ENCODE measurements around the gene SYCP1.

Gene SYCP1

DNA sequence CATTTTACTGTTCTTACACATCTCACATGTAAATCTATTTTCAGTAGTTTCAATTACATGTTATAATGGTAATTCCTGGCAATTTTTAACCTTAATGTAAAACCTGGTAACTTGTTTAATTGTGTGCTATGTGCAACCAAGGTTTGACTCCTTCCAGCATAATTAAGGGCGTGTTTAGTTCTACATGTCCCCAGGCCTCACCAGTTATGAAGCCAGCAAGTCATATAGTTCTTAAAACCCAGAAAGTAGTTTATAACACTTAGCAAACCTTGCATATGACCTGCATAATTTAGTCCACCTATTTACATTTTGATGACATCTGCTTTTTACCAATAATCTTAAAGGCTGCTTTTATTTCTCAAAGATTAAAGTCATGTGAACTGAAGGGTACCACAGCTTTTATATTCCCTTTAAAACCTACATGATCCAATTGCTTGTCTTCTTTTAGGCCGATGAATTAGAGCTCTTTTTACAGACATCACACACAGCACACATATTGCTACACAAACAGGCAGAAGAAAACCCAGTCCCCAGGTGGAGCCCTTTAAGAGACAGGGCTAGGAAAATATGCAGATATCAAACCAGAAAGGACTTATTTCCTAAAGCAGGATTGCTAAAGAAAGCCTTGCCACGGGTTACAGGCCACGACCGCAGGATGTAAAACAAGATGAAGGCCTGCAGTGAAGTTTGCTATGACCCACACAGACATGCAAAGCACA lies 23.2 kb upstream of the SYCP1 start:
- Histone ChIP-seq H3K4me3 (replicated peaks; ENCODE audit: low read depth, low read length) (no peak overlapping the region), H3K27me3 (replicated peaks; ENCODE audit: control insufficient read depth, insufficient read depth, low read length) (no peaks in the 10 kb centered on the region), H3K36me3 (ENCODE audit: control insufficient read depth, insufficient read depth, low read length) (no peaks in the 10 kb centered on the region)
- no peak for TF ChIP-seq CTCF (IDR thresholded peaks at IDR 0.05; ENCODE audit: insufficient read depth, low read length, poor library complexity, severe bottlenecking)
- no peak for DNase-seq (ENCODE audit: extremely low read depth, insufficient read length)

- TF ChIP-seq CTCF (IDR thresholded peaks at IDR 0.05; ENCODE audit: insufficient read depth, low read length, poor library complexity, severe bottlenecking), result no peak
These were observed 22.6 kb upstream of the SYCP1 start for GRCh38 chr1:114832057-114832456.

GRCh38 chr1:114833421-114833820 lies 21.2 kb upstream of the SYCP1 start:
- DNase-seq (ENCODE audit: extremely low read depth, insufficient read length), result no peak
- no peaks in the 10 kb centered on the region for H3K27me3 ChIP-seq (replicated peaks; ENCODE audit: control insufficient read depth, insufficient read depth, low read length)
- H3K4me3 ChIP-seq (replicated peaks; ENCODE audit: low read depth, low read length), result no peak overlapping the region
- H3K36me3 ChIP-seq (ENCODE audit: control insufficient read depth, insufficient read depth, low read length), result no peaks in the 10 kb centered on the region
- TF ChIP-seq CTCF (IDR thresholded peaks at IDR 0.05; ENCODE audit: insufficient read depth, low read length, poor library complexity, severe bottlenecking), result no peak

More at GRCh38 chr1:114832057-114832456, 22.6 kb upstream of the SYCP1 start:
- Histone ChIP-seq H3K4me3 (replicated peaks; ENCODE audit: low read depth, low read length) (no peak overlapping the region), H3K36me3 (ENCODE audit: control insufficient read depth, insufficient read depth, low read length) (no peaks in the 10 kb centered on the region), H3K27me3 (replicated peaks; ENCODE audit: control insufficient read depth, insufficient read depth, low read length) (no peaks in the 10 kb centered on the region)
- DNase-seq (ENCODE audit: extremely low read depth, insufficient read length), result no peak

GRCh38 chr1:114844270-114844669 lies 10.4 kb upstream of the SYCP1 start:
- no peaks in the 10 kb centered on the region for H3K36me3 ChIP-seq (ENCODE audit: control insufficient read depth, insufficient read depth, low read length)
- H3K4me3 ChIP-seq (replicated peaks; ENCODE audit: low read depth, low read length), result no peak overlapping the region
- TF ChIP-seq CTCF (IDR thresholded peaks at IDR 0.05; ENCODE audit: insufficient read depth, low read length, poor library complexity, severe bottlenecking), result no peak
- H3K27me3 ChIP-seq (replicated peaks; ENCODE audit: control insufficient read depth, insufficient read depth, low read length), result no peaks in the 10 kb centered on the region
- no peak for DNase-seq (ENCODE audit: extremely low read depth, insufficient read length)

DNA sequence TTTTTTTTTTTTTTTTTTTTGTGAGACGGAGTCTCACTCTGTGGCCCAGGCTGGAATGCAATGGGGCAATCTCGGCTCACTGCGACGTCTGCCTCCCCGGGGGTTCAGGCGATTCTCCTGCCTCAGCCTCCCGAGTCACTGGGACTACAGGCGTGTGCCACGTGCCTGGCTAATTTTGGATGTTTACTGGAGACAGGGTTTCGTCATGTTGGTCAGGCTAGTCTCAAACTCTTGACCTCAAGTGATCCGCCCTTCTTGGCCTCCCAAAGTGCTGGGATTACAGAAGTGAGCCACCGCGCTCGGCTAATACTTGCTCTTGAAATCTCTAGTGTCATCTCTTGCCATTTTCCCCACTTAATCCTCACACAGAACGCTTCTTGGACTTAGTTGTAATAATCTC lies 1.1 kb upstream of the SYCP1 start:
- Histone ChIP-seq H3K36me3 (ENCODE audit: control insufficient read depth, insufficient read depth, low read length) (no peaks in the 10 kb centered on the region), H3K27me3 (replicated peaks; ENCODE audit: control insufficient read depth, insufficient read depth, low read length) (no peaks in the 10 kb centered on the region), H3K4me3 (replicated peaks; ENCODE audit: low read depth, low read length) (no peak overlapping the region)
- TF ChIP-seq CTCF (IDR thresholded peaks at IDR 0.05; ENCODE audit: insufficient read depth, low read length, poor library complexity, severe bottlenecking), result no peak
- no peak for DNase-seq (ENCODE audit: extremely low read depth, insufficient read length)

GRCh38 chr1:114861384-114861783 lies 6.7 kb downstream of the SYCP1 start:
- TF ChIP-seq CTCF (IDR thresholded peaks at IDR 0.05; ENCODE audit: insufficient read depth, low read length, poor library complexity, severe bottlenecking), result no peak

More at GRCh38 chr1:114861384-114861783, 6.7 kb downstream of the SYCP1 start:
- Histone ChIP-seq H3K4me3 (replicated peaks; ENCODE audit: low read depth, low read length) (no peak overlapping the region), H3K27me3 (replicated peaks; ENCODE audit: control insufficient read depth, insufficient read depth, low read length) (no peaks in the 10 kb centered on the region), H3K36me3 (ENCODE audit: control insufficient read depth, insufficient read depth, low read length) (no peaks in the 10 kb centered on the region)
- no peak for DNase-seq (ENCODE audit: extremely low read depth, insufficient read length)

All from GM06990 (cell line).